SH-SY5Y (cell line): ENCODE results near the gene TBC1D22A.

Source experiments
- GATA2 ChIP-seq: IDR thresholded peaks from 2 replicates; pipeline ENCODE4 v1.6.1; 2011; ENCODE audit warnings: mild to moderate bottlenecking, low read depth, low read length
- GATA3 ChIP-seq: IDR thresholded peaks from 2 replicates; pipeline ENCODE4 v1.6.1; 2011; ENCODE audit warnings: low read depth, mild to moderate bottlenecking, low read length, moderate library complexity

The TBC1D22A gene

DNA sequence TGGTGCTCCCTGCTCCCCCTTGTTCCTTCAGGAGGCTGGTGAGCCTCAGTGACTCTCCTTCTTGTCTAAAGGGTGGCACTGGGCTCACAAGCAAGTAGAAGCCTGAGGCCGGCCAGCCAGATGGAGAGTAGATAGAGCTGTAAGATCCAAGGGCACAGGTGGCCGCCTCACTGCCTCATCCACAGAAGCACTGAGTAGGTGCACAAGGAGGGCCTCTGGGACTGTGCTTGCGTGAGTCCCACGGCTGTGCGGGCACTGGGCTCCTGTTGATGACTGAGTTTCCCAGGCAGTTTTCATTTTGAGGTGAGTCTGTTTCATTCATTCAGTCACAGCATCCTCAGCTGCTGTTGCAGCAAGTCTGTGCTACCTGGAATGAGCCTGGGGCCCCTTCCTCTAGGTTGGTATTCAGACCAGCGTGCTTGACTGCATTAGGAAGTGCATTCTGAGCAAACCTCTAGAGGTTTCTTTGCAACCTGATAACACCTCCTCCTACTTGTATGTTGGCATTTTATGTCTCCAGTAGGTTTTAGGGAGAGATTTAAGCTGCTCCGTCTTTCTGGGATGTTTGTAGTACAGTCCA lies 184.0 kb downstream of the TBC1D22A start:
- TF ChIP-seq GATA3 (no peak), GATA2 (no peak)

- TF ChIP-seq GATA3, result no peak
- TF ChIP-seq GATA2, result no peak
Observed at GRCh38 chr22:46947516-46948257, 185.2 kb downstream of the TBC1D22A start.

DNA sequence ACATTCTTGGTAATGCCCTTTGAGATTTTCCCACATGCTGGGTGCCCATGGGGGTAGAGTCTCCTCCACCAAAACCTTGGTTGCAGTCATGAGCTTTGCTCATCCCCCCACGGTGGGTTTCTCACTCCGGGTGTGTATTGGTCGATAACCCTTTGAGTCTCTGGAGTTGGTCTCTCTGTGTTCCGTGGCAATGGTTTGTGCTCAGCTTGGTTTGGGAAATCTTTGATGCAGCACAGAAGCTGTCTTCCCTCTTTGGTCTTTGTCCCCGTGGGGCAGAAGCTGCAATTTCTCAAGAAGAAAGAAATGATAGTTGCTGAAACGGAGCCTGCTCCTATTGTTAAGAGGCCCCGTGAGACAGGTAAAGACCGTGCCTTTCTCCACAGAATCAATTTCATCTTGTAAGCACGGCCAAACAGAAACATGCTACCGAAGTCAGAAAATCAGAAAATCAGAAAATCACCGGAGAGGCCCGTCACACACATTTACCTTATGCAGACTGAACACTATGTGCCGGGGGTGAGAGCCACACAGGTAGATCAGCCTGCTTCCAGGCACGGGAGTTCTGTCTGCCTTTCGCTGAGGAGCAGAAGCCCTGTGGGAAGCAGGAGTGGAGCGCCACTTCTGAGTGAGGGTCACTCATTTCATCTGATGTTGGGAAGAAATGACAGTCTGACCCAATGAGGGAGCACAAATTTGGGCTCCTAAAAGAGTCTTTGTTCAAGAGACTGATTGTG lies 186.1 kb downstream of the TBC1D22A start:
- TF ChIP-seq GATA3 (no peak), GATA2 (no peak)

- no peak for TF ChIP-seq GATA3
- no peak for TF ChIP-seq GATA2
Observed at GRCh38 chr22:46951350-46951749, 188.9 kb downstream of the TBC1D22A start.

DNA sequence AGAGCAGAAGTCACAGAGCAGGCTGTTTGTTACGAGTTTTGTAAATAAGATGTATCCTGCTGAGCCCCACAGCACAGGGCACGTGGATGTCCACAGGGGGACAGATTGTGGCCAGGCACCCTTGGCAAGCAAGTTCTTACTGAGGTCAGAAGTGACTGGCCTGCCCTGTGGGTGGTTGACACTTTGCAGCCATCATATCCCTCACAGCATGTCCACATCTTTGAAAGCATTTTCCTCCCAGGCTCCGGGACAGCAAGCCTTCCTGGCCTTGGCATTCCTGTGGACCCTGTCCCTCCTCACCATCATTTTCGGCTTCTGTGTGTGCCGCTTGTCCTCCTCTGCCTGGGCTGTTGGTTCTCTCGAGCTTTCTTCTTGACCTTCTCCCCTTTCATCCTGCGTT lies 189.5 kb downstream of the TBC1D22A start:
- TF ChIP-seq GATA3, result no peak

- no peak for TF ChIP-seq GATA3
- no peak for TF ChIP-seq GATA2
Observed at GRCh38 chr22:46953968-46954765, 191.7 kb downstream of the TBC1D22A start.

DNA sequence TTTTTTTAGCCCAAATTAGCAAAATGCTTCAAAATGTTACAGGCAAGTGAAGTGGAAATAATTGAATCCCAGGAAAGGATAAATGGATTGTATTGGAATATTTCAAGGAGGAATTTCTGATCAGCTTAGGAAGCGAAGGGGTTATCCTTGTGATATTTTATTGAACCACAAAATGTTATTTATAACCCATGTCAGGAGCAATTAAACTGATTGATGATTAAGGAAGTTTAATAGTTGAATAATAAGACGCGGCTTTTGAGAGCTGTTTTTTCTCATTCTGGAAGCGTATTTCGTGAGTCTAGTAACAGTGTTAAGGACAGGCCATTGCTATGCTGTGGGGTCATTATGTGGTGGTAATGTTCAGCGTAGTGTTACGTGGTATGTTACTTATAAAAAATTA lies 192.3 kb downstream of the TBC1D22A start:
- TF ChIP-seq GATA2 (no peak), GATA3 (no peak)

GRCh38 chr22:46956498-46957215 lies 194.2 kb downstream of the TBC1D22A start:
- TF ChIP-seq GATA2 (no peak), GATA3 (no peak)

DNA sequence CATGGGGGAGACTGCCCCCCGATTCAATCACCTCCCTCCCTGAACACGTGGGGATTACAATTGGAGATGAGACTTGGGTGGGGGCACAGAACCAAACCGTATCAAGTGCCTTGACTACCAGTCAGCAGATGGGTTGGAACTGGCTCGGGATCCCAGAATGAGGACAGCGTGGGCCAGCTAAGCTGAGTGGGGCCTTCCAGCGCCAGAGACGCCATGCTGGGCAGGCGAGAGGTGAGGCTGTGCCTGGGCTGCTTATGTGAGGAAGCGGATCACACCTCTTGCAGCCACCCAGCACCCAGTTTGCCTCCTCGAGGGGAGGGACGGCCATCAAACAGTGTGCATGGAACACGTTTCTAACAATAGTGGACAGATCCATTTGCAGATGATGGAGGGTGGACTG lies 195.1 kb downstream of the TBC1D22A start:
- TF ChIP-seq GATA2 (no peak), GATA3 (no peak)

DNA sequence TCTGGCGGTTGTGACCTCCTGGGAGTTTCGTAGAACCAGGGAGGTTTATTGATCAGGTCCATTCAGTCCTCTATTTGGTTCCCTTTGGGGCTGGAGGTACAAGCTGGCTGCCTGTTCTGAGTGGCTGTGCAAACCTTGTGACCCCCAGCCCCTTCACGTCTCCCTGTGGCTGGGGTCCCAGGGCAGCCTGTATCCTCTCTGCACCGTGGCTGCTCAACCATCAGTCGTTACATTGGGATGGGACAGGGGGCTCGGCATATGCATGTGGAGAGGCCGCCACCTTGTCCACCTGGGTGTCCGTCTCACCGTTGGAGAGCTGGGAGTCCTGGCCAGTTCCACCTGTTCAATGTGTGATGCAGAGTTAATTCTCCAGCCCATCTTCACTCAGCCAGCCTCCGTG lies 195.7 kb downstream of the TBC1D22A start:
- TF ChIP-seq GATA3 (no peak), GATA2 (no peak)

DNA sequence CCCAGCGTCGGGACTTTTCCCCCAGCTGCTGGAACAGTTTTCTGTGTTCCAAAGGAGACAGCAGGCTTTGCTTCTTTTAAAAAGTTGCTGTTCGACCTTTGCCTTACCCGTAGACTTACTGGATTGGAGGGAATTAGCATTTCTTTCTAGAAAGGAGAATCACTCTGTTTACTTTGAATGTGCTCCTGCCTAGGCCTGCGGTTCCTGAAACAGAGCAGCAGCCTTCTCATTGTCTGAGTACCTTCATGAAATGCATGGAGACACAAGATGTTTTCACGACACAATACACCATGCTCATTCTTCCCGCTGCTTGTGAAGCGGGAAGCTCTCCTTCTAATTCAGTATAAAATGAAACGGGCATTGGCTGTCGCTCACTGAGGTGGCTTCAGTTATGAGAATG lies 196.2 kb downstream of the TBC1D22A start:
- TF ChIP-seq GATA3 (no peak), GATA2 (no peak)

DNA sequence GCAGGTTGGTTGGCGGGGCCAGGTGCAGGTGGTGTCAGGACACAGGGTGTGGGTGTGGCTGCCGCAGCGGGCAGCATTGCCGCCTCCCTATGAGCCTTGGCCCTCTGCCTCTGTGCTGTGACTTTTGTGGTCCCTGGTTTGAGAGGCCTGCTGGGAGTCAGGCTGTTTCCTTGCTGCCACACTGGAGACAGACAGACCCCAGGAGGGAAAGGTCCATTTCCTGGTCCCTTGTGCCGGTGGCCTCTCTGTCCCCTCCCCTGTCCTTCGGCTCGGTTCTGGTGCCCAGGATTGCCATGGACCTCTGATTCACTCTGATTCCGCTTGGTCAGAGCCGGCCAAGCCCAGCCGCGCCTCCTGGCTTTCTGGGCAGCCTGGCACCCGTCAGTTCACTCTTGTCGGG lies 196.9 kb downstream of the TBC1D22A start:
- TF ChIP-seq GATA3 (no peak), GATA2 (no peak)

GRCh38 chr22:46961591-46962295 lies 199.3 kb downstream of the TBC1D22A start:
- no peak for TF ChIP-seq GATA3
- no peak for TF ChIP-seq GATA2

GRCh38 chr22:46962406-46962805 lies 200.0 kb downstream of the TBC1D22A start:
- TF ChIP-seq GATA3 (no peak), GATA2 (no peak)
